Neural progenitor cell (in vitro differentiated cells): Measurements from ENCODE around the gene KLHL29. TPM values are rescaled to one million over a fixed set of nuclear protein-coding genes. Genes with fewer than 3 reads are reported as not detected.

Experiments
- DNase-seq: peaks from one replicate; pipeline ENCODE4 v3.0.0-alpha.2; 2016; ENCODE audit warnings: low spot score
- H2AFZ ChIP-seq: fragments of 200-600 bp; sonication (generic); replicated peaks from 2 replicates; pipeline ENCODE4 v1.6.1; 2016; ENCODE audit warnings: antibody characterized with exemption
- H3F3A ChIP-seq: fragments of 200-600 bp; sonication (generic); 2 replicates; pipeline ENCODE4 v1.6.1; 2016; ENCODE audit warnings: antibody characterized with exemption, low read depth
- H3K27ac ChIP-seq: fragments of 200-600 bp; sonication (generic); 2 replicates; pipeline ENCODE4 v1.5.1; 2016; ENCODE audit warnings: mild to moderate bottlenecking
- H3K27me3 ChIP-seq: fragments of 200-600 bp; sonication (generic); 2 replicates; pipeline ENCODE4 v1.6.1; 2016; ENCODE audit warnings: mild to moderate bottlenecking, moderate library complexity
- H3K36me3 ChIP-seq: fragments of 200-600 bp; sonication (generic); 2 replicates; pipeline ENCODE4 v1.5.1; 2016
- H3K4me1 ChIP-seq: fragments of 200-600 bp; sonication (generic); 2 replicates; pipeline ENCODE4 v1.6.1; 2016; ENCODE audit warnings: mixed run types
- H3K4me2 ChIP-seq: fragments of 200-600 bp; sonication (generic); 2 replicates; pipeline ENCODE4 v1.6.1; 2016
- H3K4me3 ChIP-seq: fragments of 200-600 bp; sonication (generic); 2 replicates; pipeline ENCODE4 v1.5.1; 2016
- H3K79me2 ChIP-seq: fragments of 200-600 bp; sonication (generic); 2 replicates; pipeline ENCODE4 v1.6.1; 2016; ENCODE audit warnings: low read depth
- H3K9ac ChIP-seq: fragments of 200-600 bp; sonication (generic); 2 replicates; pipeline ENCODE4 v1.6.1; 2016
- H3K9me3 ChIP-seq: fragments of 200-600 bp; sonication (generic); 2 replicates; pipeline ENCODE4 v1.5.1; 2016; ENCODE audit warnings: low read depth
- H4K20me1 ChIP-seq: fragments of 200-600 bp; sonication (generic); 2 replicates; pipeline ENCODE4 v1.6.1; 2016; ENCODE audit warnings: low read depth
- H3K27ac Mint-ChIP-seq: 3 replicates; pipeline ENCODE4 v1.8.0; 2021; ENCODE audit warnings: mixed read lengths
- H3K27me3 Mint-ChIP-seq: 2 replicates; pipeline ENCODE4 v1.8.0; 2022; ENCODE audit warnings: low read depth, mild to moderate bottlenecking, inconsistent platforms, moderate library complexity, mixed read lengths; ENCODE audit not compliant: insufficient read depth
- H3K36me3 Mint-ChIP-seq: 3 replicates; pipeline ENCODE4 v1.8.0; 2021; ENCODE audit warnings: mixed read lengths
- H3K4me1 Mint-ChIP-seq: 3 replicates; pipeline ENCODE4 v1.8.0; 2021; ENCODE audit warnings: mixed read lengths
- H3K4me3 Mint-ChIP-seq: 3 replicates; pipeline ENCODE4 v1.8.0; 2021; ENCODE audit warnings: mild to moderate bottlenecking, moderate library complexity, mixed read lengths
- H3K9me3 Mint-ChIP-seq: 3 replicates; pipeline ENCODE4 v1.8.0; 2020; ENCODE audit warnings: mixed read lengths
- CTCF ChIP-seq: fragments of 200-600 bp; sonication (generic); IDR thresholded peaks from 2 replicates; pipeline ENCODE4 v1.5.1; 2017; ENCODE audit warnings: antibody characterized with exemption, mild to moderate bottlenecking
- EZH2 ChIP-seq: fragments of 200-600 bp; sonication (generic); IDR thresholded peaks from 2 replicates; pipeline ENCODE4 v1.6.1; 2017; ENCODE audit warnings: antibody characterized with exemption, mild to moderate bottlenecking, moderate library complexity
- EZH2phosphoT487 ChIP-seq: fragments of 200-600 bp; sonication (generic); IDR thresholded peaks from 2 replicates; pipeline ENCODE4 v1.6.1; 2017; ENCODE audit warnings: antibody characterized with exemption
- total RNA-seq: library from RNA; depleted of rRNA; stranded (reverse); fragments of >200 nt; gene quantifications from 2 replicates; pipeline ENCODE4 v1.2.3, GENCODE V29; 2015; ENCODE audit warnings: low replicate concordance

Gene KLHL29
- total RNA-seq, 1 donor from 2014 or later: 1.6 TPM

DNA sequence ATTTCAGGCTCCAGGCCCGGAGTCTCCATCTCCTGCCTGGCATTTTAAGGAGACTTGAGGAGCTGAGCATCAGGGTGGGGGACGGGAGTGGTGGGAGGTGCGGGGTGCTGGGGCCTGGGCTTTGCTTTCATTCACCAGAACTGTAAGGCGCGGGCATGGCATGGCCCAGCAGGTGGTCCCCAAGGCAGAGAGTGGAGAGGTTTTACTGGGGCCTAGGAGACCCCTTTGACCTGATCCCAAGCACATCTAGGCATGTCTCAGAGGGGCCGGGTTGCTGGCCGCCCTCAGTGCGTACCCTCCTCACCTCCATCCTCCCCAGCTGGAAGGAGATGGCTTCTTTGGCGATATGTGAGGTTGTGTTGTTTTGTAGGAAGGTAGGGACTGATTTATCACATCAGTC is 172.5 kb downstream of the KLHL29 start:
- no peak overlapping the region for H3K27ac Mint-ChIP-seq
- peaks cover 3% of the 10 kb centered on the region for H3K27me3 Mint-ChIP-seq
- Histone ChIP-seq H3K27ac (no peak overlapping the region), H3K9me3 (no peaks in the 10 kb centered on the region), H3K27me3 (no peaks in the 10 kb centered on the region), H2AFZ (no peak overlapping the region), H3K36me3 (no peaks in the 10 kb centered on the region), H3K9ac (no peak overlapping the region), H3K79me2 (no peaks in the 10 kb centered on the region), H3K4me2 (no peak overlapping the region), H3K4me3 (no peak overlapping the region), H3K4me1 (no peaks in the 10 kb centered on the region), H3F3A (no peaks in the 10 kb centered on the region), H4K20me1 (no peaks in the 10 kb centered on the region)
- H3K36me3 Mint-ChIP-seq: peaks cover 2% of the 10 kb centered on the region
- DNase-seq: no peak
- no peak overlapping the region for H3K4me3 Mint-ChIP-seq
- no peaks in the 10 kb centered on the region for H3K9me3 Mint-ChIP-seq
- TF ChIP-seq EZH2phosphoT487 (no peak), EZH2 (no peak), CTCF (no peak)
- peaks cover 24% of the 10 kb centered on the region for H3K4me1 Mint-ChIP-seq

DNA sequence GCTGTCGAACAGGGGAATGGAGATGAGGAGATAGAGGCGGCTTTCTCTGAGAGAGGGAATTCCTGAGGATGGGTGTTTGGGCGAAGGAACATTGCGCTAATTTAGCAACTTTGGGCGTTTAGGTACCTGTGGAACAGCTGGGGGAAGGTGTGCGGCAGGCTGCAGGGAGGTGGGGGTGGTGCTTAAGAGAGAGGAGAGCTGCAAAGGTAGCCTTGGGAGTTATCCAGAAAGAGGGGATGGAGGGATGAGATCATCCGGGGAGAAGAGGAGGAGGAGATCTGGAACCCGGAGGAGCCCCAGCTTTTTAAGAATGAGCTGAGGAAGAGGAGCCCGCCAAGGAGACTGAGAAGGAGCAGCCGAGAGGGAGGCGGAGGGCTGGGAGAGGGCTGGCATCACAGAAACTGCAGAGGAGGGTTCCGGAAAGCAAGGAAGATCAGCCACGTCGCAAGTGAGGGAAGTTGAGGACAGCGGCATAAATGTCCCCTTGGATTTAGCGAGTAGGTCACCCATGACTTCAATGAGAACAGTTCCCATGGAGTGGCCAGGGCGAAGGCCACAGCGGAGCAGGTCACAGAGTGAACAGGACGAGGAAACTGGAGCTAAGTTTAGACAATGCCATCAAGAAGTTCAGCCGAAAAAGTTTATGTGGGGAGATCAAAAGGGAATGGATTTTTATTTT is 174.7 kb downstream of the KLHL29 start:
- no peak overlapping the region for H3K27ac Mint-ChIP-seq
- no peaks in the 10 kb centered on the region for H3K27me3 ChIP-seq
- no peaks in the 10 kb centered on the region for H3K79me2 ChIP-seq
- no peak for TF ChIP-seq EZH2phosphoT487
- TF ChIP-seq EZH2: no peak
- TF ChIP-seq CTCF: no peak
- H4K20me1 ChIP-seq: no peaks in the 10 kb centered on the region
- peaks cover 2% of the 10 kb centered on the region for H3K36me3 Mint-ChIP-seq
- no peak overlapping the region for H3K4me3 Mint-ChIP-seq
- H3K27ac ChIP-seq: no peak overlapping the region
- H3K9ac ChIP-seq: no peak overlapping the region
- H3K4me1 Mint-ChIP-seq: peaks cover 27% of the 10 kb centered on the region
- H3F3A ChIP-seq: no peaks in the 10 kb centered on the region
- H2AFZ ChIP-seq: no peak overlapping the region
- no peak for DNase-seq
- no peaks in the 10 kb centered on the region for H3K9me3 Mint-ChIP-seq
- peaks cover 8% of the 10 kb centered on the region for H3K4me1 ChIP-seq
- H3K27me3 Mint-ChIP-seq: peaks cover 3% of the 10 kb centered on the region
- no peaks in the 10 kb centered on the region for H3K36me3 ChIP-seq
- no peaks in the 10 kb centered on the region for H3K9me3 ChIP-seq
- no peak overlapping the region for H3K4me2 ChIP-seq
- no peak overlapping the region for H3K4me3 ChIP-seq

- Mint-ChIP-seq H3K9me3 (no peaks in the 10 kb centered on the region), H3K27me3 (peaks cover 3% of the 10 kb centered on the region), H3K36me3 (peaks cover 2% of the 10 kb centered on the region), H3K4me3 (no peak overlapping the region), H3K4me1 (peaks cover 31% of the 10 kb centered on the region), H3K27ac (no peak overlapping the region)
- Histone ChIP-seq H3K27ac (no peak overlapping the region), H4K20me1 (no peaks in the 10 kb centered on the region), H3K9ac (no peak overlapping the region), H2AFZ (no peak overlapping the region), H3K4me2 (no peak overlapping the region), H3K79me2 (no peaks in the 10 kb centered on the region), H3K4me3 (no peak overlapping the region), H3K9me3 (no peaks in the 10 kb centered on the region), H3K27me3 (no peaks in the 10 kb centered on the region), H3F3A (no peaks in the 10 kb centered on the region), H3K36me3 (no peaks in the 10 kb centered on the region), H3K4me1 (peaks cover 8% of the 10 kb centered on the region)
- TF ChIP-seq EZH2: no peak
- TF ChIP-seq EZH2phosphoT487: no peak
- no peak for TF ChIP-seq CTCF
- no peak for DNase-seq
Observed at GRCh38 chr2:23561088-23561487, 176.1 kb downstream of the KLHL29 start.
